H1 (cell line): ENCODE results near the gene SOST. TPM values are rescaled to one million over a fixed set of nuclear protein-coding genes. Genes with fewer than 3 reads are reported as not detected.

Experiments
- BRCA1 ChIP-seq: IDR thresholded peaks from 2 replicates; pipeline ENCODE4 v1.6.1; 2012; ENCODE audit warnings: low read depth, low read length, improper control_type of control experiment
- CREB1 ChIP-seq: IDR thresholded peaks from 2 replicates; pipeline ENCODE4 v1.6.1; 2012; ENCODE audit warnings: inconsistent platforms
- JUN ChIP-seq: IDR thresholded peaks from 2 replicates; pipeline ENCODE4 v1.6.1; 2011; ENCODE audit warnings: low read depth, mild to moderate bottlenecking, improper control_type of control experiment, low read length
- NANOG ChIP-seq: IDR thresholded peaks from 2 replicates; pipeline ENCODE4 v1.6.1; 2011; ENCODE audit warnings: low read length, low read depth, mild to moderate bottlenecking, inconsistent platforms; ENCODE audit not compliant: insufficient read depth, poor library complexity, severe bottlenecking
- RAD21 ChIP-seq, 2 experiments: IDR thresholded peaks in 1 of 2; conservative IDR thresholded peaks in 1 of 2; 2 replicates each; pipeline ENCODE4 v1.6.1; 2011; ENCODE audit warnings: low read depth in 2 of 2, low read length in 2 of 2, improper control_type of control experiment in 1 of 2, inconsistent platforms in 1 of 2, mild to moderate bottlenecking in 1 of 2, moderate library complexity in 1 of 2
- SIN3A ChIP-seq, 2 experiments: IDR thresholded peaks in 1 of 2; conservative IDR thresholded peaks in 1 of 2; 2 replicates each; pipeline ENCODE4 v1.6.1; 2011 to 2012; ENCODE audit warnings: low read length in 2 of 2, improper control_type of control experiment in 1 of 2, low read depth in 1 of 2, mild to moderate bottlenecking in 1 of 2
- polyA plus RNA-seq, 7 experiments: library from polyadenylated mRNA; depleted of rRNA in 3 of 7; stranded (reverse) in 5 of 7; unstranded in 2 of 7; fragments of >200 nt in 5 of 7; fragments of 200-250 nt in 2 of 7; gene quantifications; 1 replicate in 5 of 7; 2 replicates in 1 of 7; 4 replicates in 1 of 7; pipeline versions ENCODE4 v1.2.1 to v1.2.3, GENCODE V29; 2011 to 2013; ENCODE audit warnings: missing spikeins in 2 of 7, mixed read lengths in 2 of 7
- total RNA-seq: library from RNA; stranded (reverse); fragmentation: NEBNext Ultra II Directional; extraction: Animal tissue kit (Norgen Biotek cat#: 25700); gene quantifications from 2 replicates; pipeline ENCODE4 v1.2.1, GENCODE V29; 2021
- TF ChIP-seq, protein P1 (sequence below): IDR thresholded peaks from 2 replicates; pipeline ENCODE4 v1.6.1; 2011; ENCODE audit warnings: low read length, improper control_type of control experiment

Gene SOST
- total and polyA plus RNA-seq, 2 of the 8 experiments (the other 6 are each of a cell fraction or from before 2014, with no cell fraction given), result 0.08 TPM; not detected in 1

GRCh38 chr17:43714465-43715149 lies 44.0 kb downstream of the SOST start (continued):
- TF ChIP-seq SIN3A (conservative IDR thresholded peaks at IDR 0.05 in 1 of 2, IDR thresholded peaks at IDR 0.05 in 1 of 2; ENCODE audit: low read depth in 1 of 2, low read length in 2 of 2) (no peak), NANOG (no peak), RAD21 (IDR thresholded peaks at IDR 0.05 in 1 of 2, conservative IDR thresholded peaks at IDR 0.05 in 1 of 2; ENCODE audit: low read depth in 2 of 2, low read length in 2 of 2) (no peak), JUN (no peak), BRCA1 (no peak), CREB1 (no peak)
- TF ChIP-seq, protein P1, sequence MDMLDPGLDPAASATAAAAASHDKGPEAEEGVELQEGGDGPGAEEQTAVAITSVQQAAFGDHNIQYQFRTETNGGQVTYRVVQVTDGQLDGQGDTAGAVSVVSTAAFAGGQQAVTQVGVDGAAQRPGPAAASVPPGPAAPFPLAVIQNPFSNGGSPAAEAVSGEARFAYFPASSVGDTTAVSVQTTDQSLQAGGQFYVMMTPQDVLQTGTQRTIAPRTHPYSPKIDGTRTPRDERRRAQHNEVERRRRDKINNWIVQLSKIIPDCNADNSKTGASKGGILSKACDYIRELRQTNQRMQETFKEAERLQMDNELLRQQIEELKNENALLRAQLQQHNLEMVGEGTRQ, result no peak
